Stimulated activated CD8-positive, alpha-beta memory T cell treated with anti-CD3 and anti-CD28 coated beads, Interleukin-4, amount 100 ng/mL, for 24 hours (primary cell): ENCODE data around the gene TACR2.
"Not testable (repeated sequence)": the region's sequence is repeated elsewhere in the genome, so short reads cannot be mapped to it uniquely, and the experiment has no call there.

Experiments
- DNase-seq: peaks from one replicate; pipeline ENCODE4 v3.0.0-alpha.2; 2020; ENCODE audit warnings: low read depth

The TACR2 gene

GRCh38 chr10:69450395-69450794, 33.7 kb upstream of the TACR2 start:
- not testable (repeated sequence) for DNase-seq

GRCh38 chr10:69449841-69450240, 33.1 kb upstream of the TACR2 start:
- DNase-seq = peak; percentile 24

- no peak for DNase-seq
Measured at GRCh38 chr10:69446650-69447151, 30.0 kb upstream of the TACR2 start.

- DNase-seq = no peak
Measured at GRCh38 chr10:69446229-69446628, 29.5 kb upstream of the TACR2 start.

GRCh38 chr10:69445041-69445440, 28.3 kb upstream of the TACR2 start:
- DNase-seq = no peak

- no peak for DNase-seq
Measured at GRCh38 chr10:69443354-69443753, 26.6 kb upstream of the TACR2 start.

- no peak for DNase-seq
Measured at GRCh38 chr10:69439813-69440506, 23.2 kb upstream of the TACR2 start.

GRCh38 chr10:69439350-69439739, 22.6 kb upstream of the TACR2 start:
- no peak for DNase-seq

GRCh38 chr10:69438536-69439349, 22.0 kb upstream of the TACR2 start:
- no peak for DNase-seq

GRCh38 chr10:69437321-69438259, 20.9 kb upstream of the TACR2 start:
- DNase-seq = no peak

- no peak for DNase-seq
Measured at GRCh38 chr10:69435966-69436520, 19.3 kb upstream of the TACR2 start.

- DNase-seq = no peak
Measured at GRCh38 chr10:69434926-69435325, 18.2 kb upstream of the TACR2 start.

GRCh38 chr10:69434169-69434568, 17.5 kb upstream of the TACR2 start:
- DNase-seq = no peak

GRCh38 chr10:69428165-69428564, 11.4 kb upstream of the TACR2 start:
- DNase-seq = no peak

GRCh38 chr10:69426376-69426727, 9.6 kb upstream of the TACR2 start:
- no peak for DNase-seq

GRCh38 chr10:69425511-69426298, 9.0 kb upstream of the TACR2 start:
- DNase-seq = no peak

GRCh38 chr10:69425041-69425440, 8.3 kb upstream of the TACR2 start:
- DNase-seq = no peak

GRCh38 chr10:69422676-69423075, 6.0 kb upstream of the TACR2 start:
- no peak for DNase-seq

- DNase-seq = no peak
Measured at GRCh38 chr10:69421611-69422308, 5.0 kb upstream of the TACR2 start.

GRCh38 chr10:69419744-69420126, 3.0 kb upstream of the TACR2 start:
- DNase-seq = no peak
